H9 (cell line): Measurements from ENCODE around the gene COL23A1. TPM values are rescaled to one million over a fixed set of nuclear protein-coding genes. Genes with fewer than 3 reads are reported as not detected.

ENCODE experiments used
- DNase-seq: peaks from one replicate; pipeline ENCODE4 v3.0.0-alpha.2; 2017
- H2AFZ ChIP-seq: one replicate; pipeline ENCODE4 v1.6.1; 2013; ENCODE audit warnings: mild to moderate bottlenecking, low read length, control low read depth, moderate library complexity
- H2AK5ac ChIP-seq: 2 replicates; pipeline ENCODE4 v1.6.1; 2013; ENCODE audit warnings: low read length, control low read depth, mixed read lengths; ENCODE audit not compliant: insufficient read length
- H2BK120ac ChIP-seq: one replicate; pipeline ENCODE4 v1.6.1; 2013; ENCODE audit warnings: low read depth, mild to moderate bottlenecking, low read length, control low read depth, inconsistent platforms; ENCODE audit not compliant: poor library complexity, severe bottlenecking
- H2BK12ac ChIP-seq: 2 replicates; pipeline ENCODE4 v1.6.1; 2013; ENCODE audit warnings: low read length, control low read depth, mixed read lengths, low read depth; ENCODE audit not compliant: insufficient read length
- H2BK15ac ChIP-seq: 2 replicates; pipeline ENCODE4 v1.6.1; 2013; ENCODE audit warnings: low read depth, low read length, control low read depth
- H2BK20ac ChIP-seq: one replicate; pipeline ENCODE4 v1.6.1; 2013; ENCODE audit warnings: low read depth, mild to moderate bottlenecking, low read length, control low read depth, inconsistent platforms; ENCODE audit not compliant: poor library complexity, severe bottlenecking
- H2BK5ac ChIP-seq: 2 replicates; pipeline ENCODE4 v1.6.1; 2013; ENCODE audit warnings: low read length, control low read depth, mixed read lengths; ENCODE audit not compliant: insufficient read length
- H3K14ac ChIP-seq: 2 replicates; pipeline ENCODE4 v1.6.1; 2013; ENCODE audit warnings: low read length, control low read depth; ENCODE audit not compliant: insufficient read depth
- H3K18ac ChIP-seq: 2 replicates; pipeline ENCODE4 v1.6.1; 2013; ENCODE audit warnings: low read depth, mild to moderate bottlenecking, mixed read lengths, low read length, control low read depth; ENCODE audit not compliant: insufficient read length
- H3K23ac ChIP-seq: 2 replicates; pipeline ENCODE4 v1.6.1; 2013; ENCODE audit warnings: low read length, control low read depth, mixed read lengths, low read depth; ENCODE audit not compliant: insufficient read length
- H3K23me2 ChIP-seq: 2 replicates; pipeline ENCODE4 v1.6.1; 2013; ENCODE audit warnings: low read depth, mild to moderate bottlenecking, mixed read lengths, low read length, control low read depth; ENCODE audit not compliant: insufficient read length, poor library complexity, severe bottlenecking
- H3K27ac ChIP-seq: 2 replicates; pipeline ENCODE4 v1.5.1; 2013; ENCODE audit warnings: low read length, control low read depth, mixed read lengths, low read depth; ENCODE audit not compliant: insufficient read length
- H3K27me3 ChIP-seq: 2 replicates; pipeline ENCODE4 v1.6.1; 2013; ENCODE audit warnings: low read length, control low read depth, inconsistent platforms; ENCODE audit not compliant: insufficient read depth
- H3K4ac ChIP-seq: 2 replicates; pipeline ENCODE4 v1.6.1; 2013; ENCODE audit warnings: low read depth, mild to moderate bottlenecking, control low read depth, inconsistent platforms, low read length, moderate library complexity
- H3K4me1 ChIP-seq: 2 replicates; pipeline ENCODE4 v1.6.1; 2013; ENCODE audit warnings: low read length, control low read depth, inconsistent platforms; ENCODE audit not compliant: insufficient read depth
- H3K4me2 ChIP-seq: 2 replicates; pipeline ENCODE4 v1.6.1; 2013; ENCODE audit warnings: low read length, control low read depth, mixed read lengths; ENCODE audit not compliant: insufficient read length, insufficient read depth
- H3K56ac ChIP-seq: 2 replicates; pipeline ENCODE4 v1.6.1; 2013; ENCODE audit warnings: low read depth, mild to moderate bottlenecking, mixed read lengths, low read length, control low read depth; ENCODE audit not compliant: insufficient read length
- H3K79me1 ChIP-seq: 2 replicates; pipeline ENCODE4 v1.6.1; 2013; ENCODE audit warnings: low read depth, mild to moderate bottlenecking, moderate library complexity, low read length, control low read depth, inconsistent platforms; ENCODE audit not compliant: insufficient read depth, poor library complexity, severe bottlenecking
- H3K79me2 ChIP-seq: 2 replicates; pipeline ENCODE4 v1.6.1; 2013; ENCODE audit warnings: low read length, control low read depth, inconsistent platforms; ENCODE audit not compliant: insufficient read depth
- H3K9ac ChIP-seq: 2 replicates; pipeline ENCODE4 v1.6.1; 2013; ENCODE audit warnings: low read length, control low read depth, mixed read lengths; ENCODE audit not compliant: insufficient read length; ENCODE audit errors: extremely low read depth
- H3K9me3 ChIP-seq: one replicate; pipeline ENCODE4 v1.6.1; 2013; ENCODE audit warnings: low read depth, low read length, inconsistent platforms; ENCODE audit not compliant: control insufficient read depth
- H3T11ph ChIP-seq: one replicate; pipeline ENCODE4 v1.6.1; 2013; ENCODE audit warnings: mild to moderate bottlenecking, low read length, control low read depth, inconsistent platforms
- H4K20me1 ChIP-seq: one replicate; pipeline ENCODE4 v1.6.1; 2013; ENCODE audit not compliant: control insufficient read depth, insufficient read length, insufficient read depth
- H4K5ac ChIP-seq: 2 replicates; pipeline ENCODE4 v1.6.1; 2013; ENCODE audit warnings: low read depth, mild to moderate bottlenecking, mixed read lengths, low read length, control low read depth; ENCODE audit not compliant: insufficient read length
- H4K8ac ChIP-seq: replicated peaks from 2 replicates; pipeline ENCODE4 v1.6.1; 2013; ENCODE audit warnings: low read length, control low read depth, mixed read lengths, low read depth; ENCODE audit not compliant: insufficient read length
- H4K91ac ChIP-seq: 2 replicates; pipeline ENCODE4 v1.6.1; 2013; ENCODE audit warnings: low read depth, mild to moderate bottlenecking, moderate library complexity, mixed read lengths, low read length, control low read depth; ENCODE audit not compliant: insufficient read length
- H3K27ac Mint-ChIP-seq, 3 experiments: 2 replicates in 2 of 3; 3 replicates in 1 of 3; pipeline ENCODE4 v1.8.0; 2020 to 2021; ENCODE audit warnings: mixed read lengths in 3 of 3, mild to moderate bottlenecking in 1 of 3, moderate library complexity in 1 of 3
- H3K27me3 Mint-ChIP-seq: 2 replicates; pipeline ENCODE4 v1.8.0; 2021; ENCODE audit warnings: low read depth, mild to moderate bottlenecking, moderate library complexity, mixed read lengths
- H3K36me3 Mint-ChIP-seq, 3 experiments: 2 replicates in 2 of 3; 3 replicates in 1 of 3; pipeline ENCODE4 v1.8.0; 2020 to 2021; ENCODE audit warnings: low read depth in 3 of 3, mixed read lengths in 3 of 3; ENCODE audit not compliant: insufficient read depth in 1 of 3
- H3K4me1 Mint-ChIP-seq, 2 experiments: 2 replicates each; pipeline ENCODE4 v1.8.0; 2020; ENCODE audit warnings: mixed read lengths in 2 of 2
- H3K4me3 Mint-ChIP-seq, 2 experiments: 2 replicates in 1 of 2; 3 replicates in 1 of 2; pipeline ENCODE4 v1.8.0; 2020 to 2021; ENCODE audit warnings: mild to moderate bottlenecking in 2 of 2, mixed read lengths in 2 of 2, moderate library complexity in 1 of 2
- H3K9me3 Mint-ChIP-seq, 2 experiments: 2 replicates in 1 of 2; 3 replicates in 1 of 2; pipeline ENCODE4 v1.8.0; 2020; ENCODE audit warnings: mild to moderate bottlenecking in 2 of 2, mixed read lengths in 2 of 2, moderate library complexity in 1 of 2
- CTCF ChIP-seq: fragments of 200-600 bp; sonication (generic); conservative IDR thresholded peaks from 3 replicates; pipeline ENCODE4 v1.8.0; 2021; ENCODE audit warnings: antibody characterized with exemption, mild to moderate bottlenecking
- WGBS: extraction: QIAGEN DNeasy Blood & Tissue Kit; methylation state at CpG from one replicate; pipeline ENCODE4 v1.1.7; 2013; ENCODE audit warnings: missing lambda C conversion rate, low lambda C conversion rate, mixed read lengths; ENCODE audit not compliant: insufficient read length; ENCODE audit errors: extremely low coverage; 5-methylcytosine and 5-hydroxymethylcytosine counted together
- total RNA-seq: library from RNA; stranded (reverse); gene quantifications from 2 replicates; pipeline ENCODE4 v1.2.1, GENCODE V29; 2021

The COL23A1 gene
- total RNA-seq, 1 experiment from 2014 or later: 2.6 TPM

- Histone ChIP-seq H3T11ph (no peak overlapping the region), H3K14ac (no peak overlapping the region), H4K20me1 (no peaks in the 10 kb centered on the region), H2AFZ (no peak overlapping the region), H3K4me1 (no peaks in the 10 kb centered on the region), H3K79me2 (no peaks in the 10 kb centered on the region), H2BK120ac (no peak overlapping the region), H3K79me1 (no peaks in the 10 kb centered on the region), H3K9me3 (no peaks in the 10 kb centered on the region), H3K27me3 (no peaks in the 10 kb centered on the region), H4K5ac (no peak overlapping the region), H4K91ac (no peak overlapping the region), H2BK15ac (no peak overlapping the region), H3K4me2 (no peak overlapping the region), H3K27ac (no peak overlapping the region), H3K23ac (no peak overlapping the region), H4K8ac (no peak overlapping the region), H2BK5ac (no peak overlapping the region), H2BK20ac (no peak overlapping the region), H2BK12ac (no peak overlapping the region), H3K23me2 (no peaks in the 10 kb centered on the region), H3K9ac (no peak overlapping the region), H2AK5ac (no peak overlapping the region), H3K56ac (no peak overlapping the region), H3K4ac (no peak overlapping the region), H3K18ac (no peak overlapping the region)
- TF ChIP-seq CTCF: no peak
- Mint-ChIP-seq H3K27ac (no peak overlapping the region), H3K36me3 (peaks cover 0 to 14% (median 3%) of the 10 kb centered on the region in 3 experiments; a peak in 4 of 7 replicates), H3K4me1 (peaks cover 10 to 15% of the 10 kb centered on the region in 2 experiments), H3K4me3 (no peak overlapping the region), H3K9me3 (peaks cover 0 to 10% of the 10 kb centered on the region in 2 experiments; a peak in 4 of 5 replicates), H3K27me3 (no peaks in the 10 kb centered on the region)
- no CpG with 5 or more reads among the region's 8 CpGs for WGBS
- DNase-seq: no peak
Observed at GRCh38 chr5:178476531-178476930, 113.7 kb downstream of the COL23A1 start.
